Aorta (tissue), 5 donors: Measurements from ENCODE around the gene OBSCN. TPM values are rescaled to one million over a fixed set of nuclear protein-coding genes. Genes with fewer than 3 reads are reported as not detected.

ENCODE experiments used
- ATAC-seq: fragments of 200-7000 bp; cut with Tn5 transposase; one replicate; pipeline ENCODE4 v1.9.1; 2022; ENCODE audit warnings: moderate library complexity; ENCODE audit not compliant: low FRiP score
- DNase-seq, 2 donors: peaks; one replicate each; pipeline ENCODE4 v3.0.0-alpha.2; 2020
- H3K27ac ChIP-seq, 2 donors: one replicate each; pipeline ENCODE4 v1.5.1; 2013; ENCODE audit warnings: low read length in 2 of 2, mild to moderate bottlenecking in 2 of 2, moderate library complexity in 2 of 2, control low read depth in 1 of 2, inconsistent platforms in 1 of 2, low read depth in 1 of 2
- H3K27me3 ChIP-seq, 2 donors: one replicate each; pipeline ENCODE4 v1.6.1; 2013; ENCODE audit warnings: control low read depth in 1 of 2, low read length in 1 of 2, mild to moderate bottlenecking in 1 of 2, moderate library complexity in 1 of 2; ENCODE audit not compliant: insufficient read depth in 2 of 2, control insufficient read depth in 1 of 2
- H3K36me3 ChIP-seq, 2 donors: one replicate each; pipeline ENCODE4 v1.6.1; 2013; ENCODE audit warnings: control low read depth in 1 of 2, low read length in 1 of 2, mild to moderate bottlenecking in 1 of 2; ENCODE audit not compliant: insufficient read depth in 2 of 2, control insufficient read depth in 1 of 2
- H3K4me1 ChIP-seq, 2 donors: one replicate each; pipeline ENCODE4 v1.6.1; 2013; ENCODE audit warnings: low read length in 2 of 2, control low read depth in 1 of 2, mild to moderate bottlenecking in 1 of 2, moderate library complexity in 1 of 2; ENCODE audit not compliant: insufficient read depth in 2 of 2, control insufficient read depth in 1 of 2
- H3K4me3 ChIP-seq, 2 donors: one replicate each; pipeline ENCODE4 v1.5.1; 2013; ENCODE audit warnings: low read length in 2 of 2, control low read depth in 1 of 2, mild to moderate bottlenecking in 1 of 2
- H3K9me3 ChIP-seq: one replicate; pipeline ENCODE4 v1.6.1; 2013; ENCODE audit warnings: mild to moderate bottlenecking, low read length; ENCODE audit not compliant: control insufficient read depth
- WGBS, 2 donors: extraction: QIAGEN DNeasy Blood & Tissue Kit; methylation state at CpG; one replicate each; pipeline ENCODE4 v1.1.7; 2013; 5-methylcytosine and 5-hydroxymethylcytosine counted together
- intact Hi-C, 2 donors: fragments of 100-400 bp; cut with DNase I; formaldehyde crosslinking; loops; one replicate each; pipeline versions ENCODE4 v1.14.2 to v1.15.0; 2022
- polyA plus RNA-seq, 2 donors: library from polyadenylated mRNA; stranded (reverse); fragments of 200-250 nt; gene quantifications; one replicate each; pipeline ENCODE4 v1.2.3, GENCODE V29; 2013
- total RNA-seq, 2 donors: library from RNA; stranded (reverse); fragmentation: NEBNext Ultra II Directional; extraction: Animal tissue kit (Norgen Biotek cat#: 25700); gene quantifications; one replicate each; pipeline ENCODE4 v1.2.1, GENCODE V29; 2021
- donor health status: healthy with polysubstance abuse.
- donor health status: Bipolar disorder and iron deficiency.
- donor health status: DM: no; HTN: no; CAD: no.
- donor health status: DM: no; HTN: no; CAD: no.
- donor health status: DM: yes; HTN: yes; CAD: no.

OBSCN gene
- total and polyA plus RNA-seq, 4 donors, result 2.0 to 19.3 (median 6.4) TPM

GRCh38 chr1:228162286-228163006 is 45.4 kb upstream of the OBSCN start:
- WGBS, 2 donors, result 34% methylated on average over 13 to 14 of the region's 14 CpGs
- H3K27ac ChIP-seq, result no peak overlapping the region
- intact Hi-C loops, result loop anchor here in 1 of 2 donors (10.0 kb wide), 1 partner anchor 378 kb away; no protein-coding TSS in a partner anchor

GRCh38 chr1:228163007-228163753 is 44.7 kb upstream of the OBSCN start:
- intact Hi-C loops, result loop anchor here in 1 of 2 donors (10.0 kb wide), 1 partner anchor 378 kb away; no protein-coding TSS in a partner anchor
- H3K4me3 ChIP-seq, result no peak overlapping the region
- WGBS, 2 donors, result 50 to 53% methylated on average over 30 of the region's 30 CpGs

More at GRCh38 chr1:228162286-228163006, 45.4 kb upstream of the OBSCN start:
- no peak for DNase-seq
- ATAC-seq, result no peak
- H3K9me3 ChIP-seq, result no peaks in the 10 kb centered on the region
- H3K4me1 ChIP-seq, result no peaks in the 10 kb centered on the region
- H3K36me3 ChIP-seq, result no peaks in the 10 kb centered on the region
- H3K27me3 ChIP-seq, result no peaks in the 10 kb centered on the region
- H3K4me3 ChIP-seq, result no peak overlapping the region

GRCh38 chr1:228163776-228164519 is 43.9 kb upstream of the OBSCN start:
- Histone ChIP-seq H3K9me3 (no peaks in the 10 kb centered on the region), H3K27ac (no peak overlapping the region), H3K27me3 (no peaks in the 10 kb centered on the region), H3K36me3 (no peaks in the 10 kb centered on the region), H3K4me3 (no peak overlapping the region), H3K4me1 (no peaks in the 10 kb centered on the region)
- intact Hi-C loops, result loop anchor here in 1 of 2 donors (10.0 kb wide), 1 partner anchor 379 kb away; no protein-coding TSS in a partner anchor
- 91 to 95% methylated on average over 10 of the region's 10 CpGs for WGBS, 2 donors
- DNase-seq, result peak in 1 of 2 donors; percentile 48
- ATAC-seq, result no peak

More at GRCh38 chr1:228163007-228163753, 44.7 kb upstream of the OBSCN start:
- Histone ChIP-seq H3K9me3 (no peaks in the 10 kb centered on the region), H3K27ac (no peak overlapping the region), H3K27me3 (no peaks in the 10 kb centered on the region), H3K36me3 (no peaks in the 10 kb centered on the region), H3K4me1 (no peaks in the 10 kb centered on the region)
- no peak for ATAC-seq
- DNase-seq, result no peak

DNA sequence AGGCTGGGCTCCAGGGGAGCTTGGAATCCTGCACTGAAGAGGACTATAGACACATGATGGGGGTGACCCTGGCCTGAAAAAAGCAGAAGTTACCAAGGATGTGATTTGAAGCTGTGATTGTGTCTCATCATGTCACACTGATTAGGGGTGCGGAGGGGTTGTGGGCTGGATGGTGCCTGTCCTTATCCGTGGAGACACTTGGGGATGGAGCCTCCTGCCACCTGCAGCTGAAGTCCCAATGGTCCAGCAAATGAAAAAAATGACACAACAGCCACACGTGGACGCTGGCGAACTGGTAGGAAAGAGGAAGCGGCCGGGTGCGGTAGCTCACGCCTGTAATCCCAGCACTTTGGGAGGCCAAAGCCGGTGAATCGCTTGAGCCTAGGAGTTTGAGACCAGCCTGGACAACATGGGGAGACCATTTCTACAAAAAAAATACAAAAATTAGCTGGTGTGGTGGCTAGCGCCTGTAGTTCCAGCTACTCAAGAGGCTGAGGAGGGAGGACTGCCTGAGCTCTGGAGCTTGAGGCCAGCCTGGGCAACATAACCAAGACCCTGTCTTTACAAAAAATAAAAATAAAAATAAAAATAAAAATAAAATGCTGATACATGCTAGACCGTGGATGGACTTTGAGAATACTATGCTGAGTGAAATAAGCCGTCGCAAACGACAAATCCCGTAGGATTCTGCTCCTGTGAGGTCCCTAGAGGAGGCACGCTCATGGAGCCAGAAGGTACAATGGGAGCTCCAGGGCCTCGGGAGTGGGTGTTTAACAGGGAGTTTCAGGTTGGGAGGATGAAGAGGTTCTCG is 43.1 kb upstream of the OBSCN start:
- 55 to 58% methylated on average over 20 of the region's 20 CpGs for WGBS, 2 donors
- no peak for ATAC-seq
- Histone ChIP-seq H3K27me3 (no peaks in the 10 kb centered on the region), H3K9me3 (no peaks in the 10 kb centered on the region), H3K4me3 (peak overlapping the region in 1 of 2 donors; percentile 15), H3K27ac (peak overlapping the region in 1 of 2 donors; percentile 21), H3K36me3 (no peaks in the 10 kb centered on the region), H3K4me1 (no peaks in the 10 kb centered on the region)
- intact Hi-C loops, result loop anchor here in 1 of 2 donors (1.0 to 10.0 kb wide), 3 partner anchors 24 to 380 kb away; partner anchors contain the start of gene GUK1
- DNase-seq, result peak in 1 of 2 donors; percentile 59

DNA sequence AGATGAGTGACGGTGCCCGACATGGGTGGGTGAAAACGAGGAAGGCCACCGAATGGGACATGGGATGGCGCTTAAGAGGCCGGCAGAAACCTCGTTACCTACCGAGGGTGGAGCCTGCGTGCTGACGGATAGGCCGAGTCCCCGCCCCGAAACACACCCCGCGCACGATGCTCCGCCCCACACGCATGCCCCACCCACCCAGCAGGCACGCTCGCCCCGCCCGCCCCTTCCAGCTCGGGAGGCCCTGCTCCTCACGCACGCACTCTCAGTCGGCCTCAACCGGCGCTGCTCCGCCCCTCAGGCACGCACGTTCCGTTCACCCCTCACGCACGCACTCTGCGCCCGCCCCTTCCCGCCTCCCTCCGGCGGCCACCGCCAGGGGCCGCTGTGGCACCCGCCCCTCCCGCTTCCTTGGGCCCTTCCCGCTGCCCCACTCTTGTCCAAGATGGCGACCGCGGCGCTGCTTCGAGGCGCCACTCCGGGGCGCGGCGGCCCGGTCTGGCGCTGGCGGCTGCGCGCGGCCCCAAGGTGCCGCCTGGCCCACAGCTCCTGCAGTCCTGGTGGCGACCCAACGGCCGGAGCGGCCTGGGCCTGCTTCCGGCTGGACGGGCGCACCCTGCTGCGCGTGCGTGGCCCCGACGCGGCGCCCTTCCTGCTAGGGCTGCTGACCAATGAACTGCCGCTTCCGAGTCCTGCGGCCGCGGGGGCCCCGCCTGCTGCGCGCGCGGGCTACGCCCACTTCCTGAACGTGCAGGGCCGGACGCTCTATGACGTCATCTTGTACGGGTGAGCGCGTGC is 42.3 kb upstream of the OBSCN start, which contains the start of gene IBA57:
Gene IBA57 (plus strand): TSS at position 433 of the 798 bp plus-strand sequence. CDS start 13 bp downstream, at position 446.
- H3K4me3 ChIP-seq, result peak within 1 kb of the TSS; percentile 40 to 76
- no peaks in the 10 kb centered on the region for H3K9me3 ChIP-seq
- H3K4me1 ChIP-seq, result no peaks in the 10 kb centered on the region
- no peaks in the 10 kb centered on the region for H3K27me3 ChIP-seq
- ATAC-seq, result peak; percentile 96
- H3K36me3 ChIP-seq, result no peaks in the 10 kb centered on the region
- peak within 1 kb of the TSS; percentile 63 to 98 for H3K27ac ChIP-seq
- DNase-seq, result peak; percentile 100
- intact Hi-C loops, result loop anchor here in 1 of 2 donors (1.0 to 10.0 kb wide), 4 partner anchors 25 to 381 kb away; partner anchors contain the start of genes GUK1 and MRPL55
- WGBS, 2 donors, result 0 to 1% methylated on average over 51 to 93 of the region's 93 CpGs

- DNase-seq (peak in 1 of 2 donors; percentile 77), ATAC-seq (peak; percentile 15)
- no peaks in the 10 kb centered on the region for H3K27me3 ChIP-seq
- intact Hi-C loops, result loop anchor here in 1 of 2 donors (2.0 to 10.0 kb wide), 3 partner anchors 58 to 382 kb away; partner anchors contain the start of gene MRPL55
- 19 to 28% methylated on average over 17 to 26 of the region's 26 CpGs for WGBS, 2 donors
- H3K36me3 ChIP-seq, result no peaks in the 10 kb centered on the region
- peak overlapping the region; percentile 8 to 40 for H3K4me3 ChIP-seq
- no peaks in the 10 kb centered on the region for H3K9me3 ChIP-seq
- H3K4me1 ChIP-seq, result no peaks in the 10 kb centered on the region
- peak overlapping the region in 1 of 2 donors; percentile 69 for H3K27ac ChIP-seq
Measured at GRCh38 chr1:228166170-228166936, 41.5 kb upstream of the OBSCN start.
